ENCODE measurements around the gene GABRA4.

Gene GABRA4

GRCh38 chr4:47017494-47017893, 24.1 kb upstream of the GABRA4 start:
- DNase-seq (ENCODE audit: low read depth), result no peak
- no peak for TF ChIP-seq CTCF (IDR thresholded peaks at IDR 0.05; ENCODE audit: low read length, missing control alignments)
- H3K4me3 ChIP-seq (replicated peaks; ENCODE audit: low read depth, low read length), result no peak overlapping the region

DNA sequence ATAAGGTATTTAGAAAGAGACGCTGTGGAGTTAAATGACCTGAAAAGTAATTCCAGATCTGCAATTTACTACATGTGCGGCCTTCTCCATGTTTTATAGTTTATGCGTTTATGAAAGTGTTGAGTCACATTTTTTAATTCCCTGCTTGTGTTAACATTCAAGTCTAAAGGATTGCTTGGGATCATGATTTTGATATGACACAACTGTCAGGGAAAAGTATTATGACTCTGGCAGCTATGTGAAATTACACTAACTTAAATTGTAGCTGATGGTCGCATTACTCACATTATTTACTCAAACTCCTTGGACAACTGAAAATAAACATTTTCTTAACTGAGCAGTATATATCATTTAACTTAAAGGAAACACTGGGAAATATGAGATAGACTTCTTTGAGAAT, 23.7 kb upstream of the GABRA4 start:
- H3K4me3 ChIP-seq (replicated peaks; ENCODE audit: low read depth, low read length), result no peak overlapping the region
- DNase-seq (ENCODE audit: low read depth), result no peak
- TF ChIP-seq CTCF (IDR thresholded peaks at IDR 0.05; ENCODE audit: low read length, missing control alignments), result no peak

GRCh38 chr4:47013373-47013772, 20.0 kb upstream of the GABRA4 start:
- no peak for DNase-seq (ENCODE audit: low read depth)
- no peak for TF ChIP-seq CTCF (IDR thresholded peaks at IDR 0.05; ENCODE audit: low read length, missing control alignments)
- no peak overlapping the region for H3K4me3 ChIP-seq (replicated peaks; ENCODE audit: low read depth, low read length)

DNA sequence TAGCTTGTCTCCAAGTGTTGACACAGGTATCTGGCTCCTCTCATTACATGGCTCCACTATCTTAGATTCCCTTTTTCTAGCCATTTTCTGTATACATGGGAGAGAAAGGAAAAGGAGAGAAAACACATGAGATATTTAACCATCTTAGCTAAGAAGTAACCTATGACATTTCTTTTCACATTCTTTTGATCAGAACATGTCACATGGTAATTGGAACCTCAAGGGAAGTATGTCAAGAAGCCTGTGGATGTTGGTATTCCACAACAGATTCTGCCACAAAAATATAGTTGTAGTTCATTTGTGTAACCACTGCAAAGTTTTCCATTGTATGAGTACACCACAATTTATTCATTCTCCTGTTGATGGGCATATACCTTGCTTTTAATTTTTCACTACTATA, 19.3 kb upstream of the GABRA4 start:
- no peak overlapping the region for H3K4me3 ChIP-seq (replicated peaks; ENCODE audit: low read depth, low read length)
- no peak for DNase-seq (ENCODE audit: low read depth)
- no peak for TF ChIP-seq CTCF (IDR thresholded peaks at IDR 0.05; ENCODE audit: low read length, missing control alignments)

DNA sequence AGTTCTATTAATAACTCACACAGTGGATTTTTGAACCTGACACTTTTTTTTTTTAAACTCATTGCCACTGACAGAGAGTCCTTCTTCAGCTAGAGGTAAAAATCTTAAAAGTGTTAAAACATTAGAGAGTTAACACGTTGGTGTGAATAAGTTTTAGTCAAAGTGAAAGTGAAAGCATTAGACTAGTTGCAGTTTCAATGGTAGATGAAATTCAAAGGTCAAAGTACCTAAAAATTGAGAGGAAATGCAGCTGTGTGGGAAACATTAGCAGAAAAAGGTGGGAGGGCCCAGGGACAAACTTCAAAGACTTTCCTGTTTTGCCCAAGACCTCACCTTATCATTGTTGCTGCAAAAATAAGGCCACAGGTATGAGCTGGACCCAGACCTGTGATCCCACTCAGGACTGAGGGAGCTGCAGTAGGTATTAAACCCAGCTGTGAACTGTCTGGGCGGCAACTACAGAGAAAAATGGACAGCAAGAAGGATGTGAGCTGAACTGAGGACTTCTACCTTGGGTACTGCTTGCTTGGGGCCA, 17.6 kb upstream of the GABRA4 start:
- no peak for TF ChIP-seq CTCF (IDR thresholded peaks at IDR 0.05; ENCODE audit: low read length, missing control alignments)
- no peak for DNase-seq (ENCODE audit: low read depth)
- peak overlapping the region; percentile 17 for H3K4me3 ChIP-seq (replicated peaks; ENCODE audit: low read depth, low read length)

GRCh38 chr4:47010347-47010911, 17.0 kb upstream of the GABRA4 start:
- TF ChIP-seq CTCF (IDR thresholded peaks at IDR 0.05; ENCODE audit: low read length, missing control alignments), result no peak
- H3K4me3 ChIP-seq (replicated peaks; ENCODE audit: low read depth, low read length), result peak overlapping the region; percentile 17
- DNase-seq (ENCODE audit: low read depth), result no peak

DNA sequence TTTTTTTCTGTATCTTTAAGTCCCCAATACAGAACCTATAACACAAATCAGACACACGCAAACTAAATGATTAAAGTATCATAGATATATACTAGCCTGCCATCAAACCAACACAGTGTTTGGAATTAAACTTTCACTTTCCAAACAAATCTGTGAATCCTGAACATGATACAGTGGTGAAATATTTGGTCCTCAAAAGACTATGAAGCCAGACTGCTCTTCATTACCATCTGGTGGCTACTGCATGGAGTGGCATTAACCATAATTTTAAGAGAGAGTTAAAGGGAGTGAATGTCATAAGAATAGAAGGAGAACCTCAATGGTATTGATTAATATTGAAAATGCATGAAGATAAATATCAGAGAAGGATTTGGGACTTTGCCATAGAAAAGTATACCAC, 9.2 kb upstream of the GABRA4 start:
- no peak overlapping the region for H3K4me3 ChIP-seq (replicated peaks; ENCODE audit: low read depth, low read length)
- peak; percentile 53 for TF ChIP-seq CTCF (IDR thresholded peaks at IDR 0.05; ENCODE audit: low read length, missing control alignments)
- peak; percentile 30 for DNase-seq (ENCODE audit: low read depth)

Measured in fibroblast of pulmonary artery (primary cell).